Measurements from ENCODE around the gene DBP.

- TF ChIP-seq, protein P1, sequence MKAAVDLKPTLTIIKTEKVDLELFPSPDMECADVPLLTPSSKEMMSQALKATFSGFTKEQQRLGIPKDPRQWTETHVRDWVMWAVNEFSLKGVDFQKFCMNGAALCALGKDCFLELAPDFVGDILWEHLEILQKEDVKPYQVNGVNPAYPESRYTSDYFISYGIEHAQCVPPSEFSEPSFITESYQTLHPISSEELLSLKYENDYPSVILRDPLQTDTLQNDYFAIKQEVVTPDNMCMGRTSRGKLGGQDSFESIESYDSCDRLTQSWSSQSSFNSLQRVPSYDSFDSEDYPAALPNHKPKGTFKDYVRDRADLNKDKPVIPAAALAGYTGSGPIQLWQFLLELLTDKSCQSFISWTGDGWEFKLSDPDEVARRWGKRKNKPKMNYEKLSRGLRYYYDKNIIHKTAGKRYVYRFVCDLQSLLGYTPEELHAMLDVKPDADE (IDR thresholded peaks at IDR 0.05), result no peak
- no peak for TF ChIP-seq EZH2 (IDR thresholded peaks at IDR 0.05; ENCODE audit: low read depth, unreplicated experiment)
- TF ChIP-seq CTCF (conservative IDR thresholded peaks at IDR 0.05; ENCODE audit: low read depth in 2 of 2), result no peak
Measured at GRCh38 chr19:48627201-48627864, 9.8 kb downstream of the DBP start.

All from GM23338 (cell line).